HTR-8/SVneo (cell line): ENCODE measurements around the gene ZEB2.

ENCODE experiments used
- DNase-seq: peaks from one replicate; pipeline ENCODE4 v3.0.0; 2011; ENCODE audit warnings: low spot score, mixed read lengths; ENCODE audit not compliant: insufficient read length
- FAIRE-seq: peaks from 2 replicates; lab custom pipeline; 2011; peaks lifted over from hg19 to GRCh38; lab: Jason Lieb, UNC

The ZEB2 gene

GRCh38 chr2:144530596-144530995 lies 10.7 kb upstream of the ZEB2 start:
- DNase-seq: no peak
- FAIRE-seq: no peak

- DNase-seq (no peak), FAIRE-seq (no peak)
Observed at GRCh38 chr2:144529841-144530240, 9.9 kb upstream of the ZEB2 start.

- DNase-seq (no peak), FAIRE-seq (no peak)
Observed at GRCh38 chr2:144528108-144528507, 8.2 kb upstream of the ZEB2 start.

GRCh38 chr2:144526831-144527230 lies 6.9 kb upstream of the ZEB2 start:
- FAIRE-seq (no peak), DNase-seq (no peak)

GRCh38 chr2:144524118-144525009 lies 4.4 kb upstream of the ZEB2 start:
- FAIRE-seq (no peak), DNase-seq (no peak)

GRCh38 chr2:144523596-144524117 lies 3.7 kb upstream of the ZEB2 start:
- DNase-seq: no peak
- FAIRE-seq: no peak

GRCh38 chr2:144522897-144523595 lies 3.1 kb upstream of the ZEB2 start:
- FAIRE-seq (no peak), DNase-seq (no peak)

- DNase-seq (no peak), FAIRE-seq (no peak)
Observed at GRCh38 chr2:144522176-144522896, 2.4 kb upstream of the ZEB2 start.

GRCh38 chr2:144521686-144522085 lies 1.8 kb upstream of the ZEB2 start:
- no peak for FAIRE-seq
- DNase-seq: no peak

GRCh38 chr2:144520756-144521487 lies 1.0 kb upstream of the ZEB2 start:
- no peak for DNase-seq
- FAIRE-seq: no peak

GRCh38 chr2:144519597-144519933 lies 354 bp downstream of the ZEB2 start:
- FAIRE-seq (no peak), DNase-seq (no peak)

- DNase-seq (no peak), FAIRE-seq (no peak)
Observed at GRCh38 chr2:144518748-144519596, 947 bp downstream of the ZEB2 start.

GRCh38 chr2:144517866-144518747 lies 1.8 kb downstream of the ZEB2 start:
- DNase-seq (no peak), FAIRE-seq (no peak)

GRCh38 chr2:144516981-144517865 lies 2.7 kb downstream of the ZEB2 start:
- FAIRE-seq (no peak), DNase-seq (no peak)

- no peak for DNase-seq
Observed at GRCh38 chr2:144516411-144516980, 3.4 kb downstream of the ZEB2 start.

GRCh38 chr2:144515696-144516410 lies 4.1 kb downstream of the ZEB2 start:
- DNase-seq (no peak), FAIRE-seq (no peak)

More at GRCh38 chr2:144516411-144516980, 3.4 kb downstream of the ZEB2 start:
- FAIRE-seq: no peak
